ACHN (cell line): Measurements from ENCODE around the gene PDE11A.
"Not testable (repeated sequence)": the region's sequence is repeated elsewhere in the genome, so short reads cannot be mapped to it uniquely, and the experiment has no call there.

Source experiments
- DNase-seq: peaks from one replicate; pipeline ENCODE4 v3.0.0-alpha.2; 2015
- in situ Hi-C: cut with HindIII; loops from 2 replicates; pipeline ENCODE4 v1.10.0; 2017; ENCODE audit warnings: low sequenced_read_pairs, low pct_ligation_motif_present, low pct_unique_long_range_greater_than_20kb

Gene PDE11A

DNA sequence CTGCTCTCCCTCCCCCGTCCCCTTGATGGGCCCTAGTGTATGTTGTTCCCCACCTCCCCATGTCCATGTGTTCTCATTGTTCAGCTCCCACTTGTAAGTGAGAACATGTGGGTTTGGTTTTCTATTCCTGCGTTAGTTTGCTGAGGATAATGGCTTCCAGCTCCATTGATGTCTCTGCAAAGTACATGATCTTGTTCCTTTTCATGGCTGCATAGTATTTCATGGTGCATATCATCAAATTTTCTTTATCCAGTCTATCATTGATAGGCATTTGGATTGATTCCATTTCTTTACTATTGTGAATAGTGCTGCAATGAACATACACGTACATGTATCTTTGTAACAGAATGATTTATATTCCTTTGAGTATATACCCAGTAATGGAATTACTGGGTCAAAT is 6.7 kb upstream of the PDE11A start:
- in situ Hi-C loops, DNase-seq: not testable (repeated sequence)

DNA sequence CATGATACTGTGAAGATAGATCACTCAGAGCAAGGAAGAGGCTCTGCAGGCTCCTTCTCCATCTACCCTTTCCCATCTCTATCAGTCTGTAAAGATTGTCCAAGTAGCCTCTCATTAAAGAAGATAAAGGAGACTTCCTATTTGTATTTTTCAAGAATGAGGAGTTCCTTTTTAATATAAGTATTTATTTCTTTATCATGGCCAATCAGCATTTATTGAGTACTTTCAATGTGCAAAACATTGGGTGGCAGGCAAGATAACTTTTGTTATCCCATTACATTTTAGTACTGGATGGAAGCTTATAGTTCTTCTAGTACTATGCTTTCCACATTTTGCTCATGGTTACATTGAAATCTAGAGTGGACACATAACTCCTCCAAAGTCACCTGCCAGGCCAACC is 3.6 kb upstream of the PDE11A start:
- DNase-seq, result no peak
- in situ Hi-C loops, result no loop called here

DNA sequence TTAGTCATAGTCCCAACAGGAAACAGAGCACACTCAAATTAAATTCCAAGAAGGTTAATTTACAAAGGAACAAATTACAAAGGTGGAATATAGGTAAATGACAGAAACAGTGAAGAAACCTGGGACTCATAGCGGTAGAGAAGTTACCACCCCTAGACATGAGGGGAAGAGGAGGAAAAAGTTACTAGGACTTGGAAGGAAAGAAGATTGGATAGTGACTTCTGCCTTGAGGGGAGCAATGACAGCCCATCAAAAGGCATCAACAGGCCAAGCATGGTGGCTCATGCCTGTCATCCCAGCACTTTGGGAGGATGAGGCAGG is 2.4 kb upstream of the PDE11A start:
- DNase-seq, result no peak
- in situ Hi-C loops, result no loop called here

DNA sequence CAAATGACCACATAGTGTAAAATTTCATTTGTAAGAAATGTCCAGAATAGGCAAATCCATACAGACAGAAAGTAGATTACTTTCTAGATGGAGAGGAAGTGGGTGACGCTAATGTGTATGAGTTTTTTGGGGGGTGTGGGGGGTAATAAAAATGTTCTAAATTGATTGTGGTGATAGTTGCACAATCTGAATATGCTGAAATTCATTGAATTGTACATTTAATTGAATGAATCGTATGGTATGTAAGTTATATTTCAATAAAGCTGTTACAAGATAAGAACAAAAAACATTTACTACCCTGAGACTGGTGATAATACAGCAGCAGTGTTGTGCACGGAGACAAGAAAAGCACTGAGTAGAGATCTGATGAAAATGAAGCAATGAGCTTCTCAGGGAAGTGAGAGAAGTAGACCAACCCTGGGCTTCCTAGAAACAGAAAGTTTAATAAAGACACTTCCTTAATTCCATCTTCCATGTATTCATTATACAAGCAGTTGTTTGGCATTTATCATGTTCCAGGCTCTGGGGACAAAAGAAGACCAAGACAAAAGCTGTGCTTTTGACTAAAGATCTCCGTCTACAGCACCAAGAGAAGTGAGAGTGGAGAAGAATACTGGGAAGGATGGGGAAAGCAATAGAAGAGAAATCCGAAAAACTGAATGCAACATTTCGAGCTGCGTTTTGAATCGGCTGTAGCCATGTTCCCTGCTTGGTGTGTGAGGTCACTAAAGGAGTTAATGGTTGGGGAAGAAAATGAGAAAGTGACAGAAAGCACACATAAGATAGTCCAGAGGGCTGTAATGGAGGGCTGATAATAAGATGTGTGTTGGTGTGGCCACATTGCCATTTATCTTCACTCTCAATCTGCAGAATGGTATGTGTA is 1.8 kb upstream of the PDE11A start:
- peak; percentile 25 for DNase-seq
- in situ Hi-C loops, result no loop called here

DNA sequence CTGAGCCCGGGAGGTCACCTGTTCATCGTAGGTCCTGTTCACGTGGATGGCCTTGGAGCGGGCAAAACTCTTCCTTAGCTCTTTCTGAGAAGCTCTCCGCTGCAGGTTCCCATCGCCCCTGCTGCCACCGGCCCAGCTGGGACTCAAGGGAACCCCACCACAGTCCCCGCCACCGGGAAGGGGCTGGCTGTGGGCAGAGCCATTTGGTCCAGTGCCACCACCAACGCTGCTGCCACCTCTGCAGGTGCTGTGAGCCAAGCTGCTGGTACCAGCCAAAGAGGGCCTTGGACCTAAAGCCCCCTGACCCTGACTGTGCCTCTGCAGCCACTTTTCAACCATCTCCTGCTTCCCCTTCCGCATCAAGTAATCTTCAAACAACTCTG is 586 bp downstream of the PDE11A start:
- in situ Hi-C loops, result no loop called here
- no peak for DNase-seq

DNA sequence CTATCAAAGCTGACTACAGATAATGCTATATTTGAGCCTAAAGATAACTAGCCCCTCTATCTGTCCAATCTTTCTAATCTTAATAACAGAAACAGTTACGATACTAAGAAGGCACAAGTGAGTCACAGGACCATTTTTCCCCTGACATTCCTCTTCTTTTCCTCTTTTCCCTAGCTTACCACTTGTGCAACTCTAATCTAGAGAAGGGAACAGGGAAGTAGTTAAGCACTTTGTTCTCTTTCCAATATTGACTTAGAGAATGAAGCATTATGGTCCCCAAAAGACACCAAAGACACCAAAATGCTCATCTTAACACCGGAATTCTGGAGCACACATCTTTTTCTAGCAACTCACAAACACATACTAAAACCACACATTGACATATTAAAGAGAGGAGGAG is 1.8 kb downstream of the PDE11A start:
- in situ Hi-C loops, result no loop called here
- DNase-seq, result peak; percentile 59

DNA sequence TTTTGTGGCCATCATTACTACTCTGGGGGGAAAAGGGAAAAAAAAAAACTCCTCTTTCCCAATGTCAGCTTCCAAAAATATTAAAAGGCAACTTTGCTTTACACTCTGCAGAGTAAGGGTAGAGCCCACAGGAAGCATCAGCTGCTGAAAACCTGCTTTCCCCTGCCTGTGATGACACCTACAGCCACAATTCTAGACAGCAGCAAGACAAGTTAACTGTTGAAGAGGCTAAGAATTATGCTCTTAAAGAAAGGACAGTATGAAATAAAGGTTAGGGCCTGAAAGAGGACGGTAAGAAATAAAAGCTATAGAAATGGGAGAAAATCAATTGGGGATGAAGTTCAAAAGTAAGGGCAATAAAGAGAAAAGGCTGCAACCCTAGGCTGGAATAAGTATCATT is 3.0 kb downstream of the PDE11A start:
- in situ Hi-C loops, result no loop called here
- DNase-seq, result peak; percentile 74

DNA sequence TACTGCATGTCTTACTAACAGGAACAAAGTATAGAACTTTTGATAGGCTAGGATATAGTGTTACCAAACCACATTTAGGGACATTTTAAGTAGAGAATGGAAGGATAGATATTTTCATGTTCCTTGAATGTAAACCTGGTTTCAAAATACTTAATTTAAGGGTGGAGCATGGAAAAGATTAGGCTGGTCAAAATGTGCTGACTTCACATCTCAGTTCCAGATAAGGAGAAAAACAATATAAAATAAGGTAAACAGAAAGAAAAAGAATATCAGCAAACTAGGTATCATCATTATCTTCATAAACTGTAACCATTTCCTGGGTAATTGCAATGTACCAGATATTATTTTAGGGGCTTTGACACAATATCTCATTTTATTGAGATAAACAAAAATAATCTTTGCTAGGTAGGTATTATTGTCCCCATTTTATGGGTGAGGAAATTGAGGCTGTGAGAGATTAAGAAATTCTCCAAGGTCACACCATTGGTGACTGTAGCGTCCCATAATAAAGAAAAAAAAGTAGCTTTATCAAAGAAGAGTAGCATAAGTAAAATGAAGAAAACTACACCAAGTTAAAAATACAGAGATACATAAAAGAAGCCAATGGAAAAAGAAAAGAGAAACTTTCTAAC is 3.6 kb downstream of the PDE11A start:
- in situ Hi-C loops, result no loop called here
- no peak for DNase-seq

DNA sequence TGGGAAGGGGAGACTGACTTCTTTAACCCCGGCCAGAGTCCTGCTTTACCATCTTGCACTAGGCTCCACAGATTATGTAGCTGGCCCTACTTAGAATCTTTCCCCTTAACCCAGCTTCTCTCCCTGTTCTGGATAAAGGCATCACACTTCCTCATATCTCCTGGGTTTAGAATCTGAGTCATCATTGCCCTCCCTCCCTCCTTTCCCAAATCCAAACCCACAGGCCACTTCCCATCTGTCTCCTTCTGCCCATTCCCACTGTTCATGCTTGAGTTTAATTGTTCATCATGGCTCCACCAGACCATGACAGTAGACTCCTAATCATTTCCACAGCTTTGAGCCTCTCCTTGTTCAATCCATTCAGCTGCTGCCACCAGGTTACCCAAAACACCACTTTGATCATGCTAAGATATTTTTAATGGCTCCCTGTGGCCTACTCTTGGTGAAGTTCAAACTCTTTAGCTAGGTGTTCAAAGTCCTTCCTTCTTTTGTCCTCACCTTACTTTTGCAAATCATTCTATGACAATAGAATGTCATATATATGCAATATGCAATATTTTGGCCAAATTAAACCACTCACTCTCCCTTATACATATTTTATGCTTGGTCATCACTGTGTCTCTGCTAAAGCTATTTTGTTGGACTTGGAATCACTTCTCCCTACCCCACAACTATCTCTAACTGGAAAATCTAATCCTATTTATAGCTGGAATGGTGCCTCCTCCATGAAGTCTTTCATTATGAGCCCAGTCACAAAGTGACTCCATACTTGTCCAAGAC is 5.5 kb downstream of the PDE11A start:
- in situ Hi-C loops, result no loop called here
- DNase-seq, result peak; percentile 72

DNA sequence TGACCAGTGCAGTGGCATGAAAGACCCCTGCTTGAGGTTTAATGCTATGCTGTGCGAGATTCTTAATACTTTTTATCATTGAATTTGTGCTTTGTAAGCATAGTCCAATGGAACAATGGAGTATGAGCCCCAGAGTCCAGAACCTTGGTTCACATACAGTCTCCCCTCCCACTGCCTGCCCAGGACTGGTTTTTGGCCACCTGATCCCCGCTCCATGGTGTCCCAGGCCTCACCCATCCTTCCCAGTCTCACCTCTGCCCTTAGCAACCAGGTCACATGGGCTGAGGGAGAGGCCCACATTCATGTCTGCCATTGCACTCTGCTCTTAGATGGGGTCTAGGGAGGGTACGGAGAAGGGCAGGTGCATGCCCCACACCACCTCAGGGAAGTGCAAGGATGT is 6.3 kb downstream of the PDE11A start:
- in situ Hi-C loops, result no loop called here
- DNase-seq, result no peak

DNA sequence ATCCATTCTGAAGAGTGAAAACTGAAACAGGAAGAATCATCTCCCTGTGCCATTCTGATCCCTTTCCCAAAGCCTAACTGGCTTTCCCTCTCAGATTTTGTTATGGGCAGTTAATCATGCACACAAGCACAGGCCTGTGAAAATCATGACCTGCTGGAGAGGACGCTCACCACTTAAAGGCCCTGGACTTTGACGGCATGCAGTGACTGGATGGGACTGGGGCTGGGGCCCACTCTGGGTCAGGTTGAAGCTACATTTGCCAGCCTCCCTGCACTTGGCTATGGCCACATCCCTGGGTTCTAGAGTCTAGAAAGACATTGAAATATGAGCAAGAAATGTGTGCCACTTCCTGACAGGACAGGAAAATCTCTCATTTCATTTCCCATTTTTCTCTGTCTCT is 12.9 kb downstream of the PDE11A start:
- no peak for DNase-seq
- in situ Hi-C loops, result no loop called here

DNA sequence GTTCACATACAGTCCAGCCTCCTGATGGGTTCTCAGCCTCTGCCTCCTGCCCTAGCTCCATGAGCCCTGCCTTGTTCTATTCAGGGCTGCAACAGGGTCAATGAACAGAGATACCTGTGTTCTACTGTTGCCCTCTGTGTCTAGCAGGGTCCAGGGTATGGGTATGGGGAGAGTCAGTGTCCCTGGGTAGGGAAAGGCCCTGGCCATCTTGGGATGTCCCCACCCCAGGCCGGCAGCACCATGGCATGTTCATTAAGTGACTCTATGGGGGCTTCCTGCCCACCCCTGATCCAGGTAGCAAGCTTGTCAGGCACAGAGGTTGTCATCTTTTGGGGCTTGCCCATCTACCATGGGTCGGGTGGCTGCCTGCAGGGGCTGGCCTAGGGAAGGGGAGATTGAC is 13.5 kb downstream of the PDE11A start:
- no peak for DNase-seq
- in situ Hi-C loops, result no loop called here

DNA sequence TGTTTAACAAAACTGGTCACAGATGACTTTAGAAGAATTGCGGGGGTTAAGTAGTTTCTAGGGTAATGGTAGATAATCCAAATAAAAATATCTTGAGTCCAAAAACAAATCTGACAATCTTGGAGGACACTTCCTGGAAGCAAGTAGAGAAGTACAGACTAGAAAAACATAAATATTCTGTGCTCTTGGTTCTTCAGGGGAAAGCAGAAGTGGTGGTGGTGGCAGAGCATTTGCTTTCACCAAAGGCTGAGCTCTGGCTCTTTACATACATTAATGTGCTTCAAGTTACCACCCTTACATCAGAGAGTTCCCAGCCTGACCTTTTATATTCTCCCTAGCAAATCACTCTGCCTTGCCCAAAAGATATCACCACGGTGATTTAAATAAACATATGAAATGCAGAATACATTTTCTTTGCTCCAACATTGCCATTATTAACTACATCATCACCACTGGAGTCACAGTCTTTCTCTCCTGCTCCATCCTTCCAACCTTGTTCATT is 15.3 kb downstream of the PDE11A start:
- DNase-seq, result no peak
- in situ Hi-C loops, result no loop called here

DNA sequence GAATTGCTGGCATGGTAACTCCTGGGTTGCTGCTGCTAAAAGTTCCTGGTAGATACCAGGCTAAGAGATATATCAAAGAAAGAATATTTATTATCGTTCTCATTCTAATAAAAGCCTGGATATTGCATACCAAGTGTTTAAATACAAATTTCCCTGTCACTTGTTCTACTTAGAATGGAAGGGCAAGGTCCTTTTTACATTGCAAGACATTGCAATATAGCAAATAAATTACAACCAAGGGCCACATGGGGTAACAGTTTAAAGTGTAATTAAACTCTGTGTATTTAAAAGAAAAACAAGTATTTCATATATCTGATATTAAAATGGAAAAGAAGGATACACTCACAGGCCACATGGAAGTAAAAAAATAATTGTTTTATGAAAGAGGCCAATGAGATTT is 16.2 kb downstream of the PDE11A start:
- in situ Hi-C loops, result no loop called here
- DNase-seq, result no peak

DNA sequence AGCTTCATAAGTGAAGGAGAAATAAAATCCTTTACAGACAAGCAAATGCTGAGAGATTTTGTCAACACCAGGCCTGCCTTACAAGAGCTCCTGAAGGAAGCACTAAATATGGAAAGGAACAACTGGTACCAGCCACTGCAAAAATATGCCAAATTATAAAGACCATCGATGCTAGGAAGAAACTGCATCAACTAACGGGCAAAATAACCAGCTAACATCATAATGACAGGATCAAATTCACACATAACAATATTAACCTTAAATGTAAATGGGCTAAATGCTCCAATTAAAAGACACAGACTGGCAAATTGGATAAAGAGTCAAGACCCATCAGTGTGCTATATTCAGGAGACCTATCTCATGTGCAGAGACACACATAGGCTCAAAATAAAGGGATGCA is 21.3 kb downstream of the PDE11A start:
- DNase-seq, in situ Hi-C loops: not testable (repeated sequence)

DNA sequence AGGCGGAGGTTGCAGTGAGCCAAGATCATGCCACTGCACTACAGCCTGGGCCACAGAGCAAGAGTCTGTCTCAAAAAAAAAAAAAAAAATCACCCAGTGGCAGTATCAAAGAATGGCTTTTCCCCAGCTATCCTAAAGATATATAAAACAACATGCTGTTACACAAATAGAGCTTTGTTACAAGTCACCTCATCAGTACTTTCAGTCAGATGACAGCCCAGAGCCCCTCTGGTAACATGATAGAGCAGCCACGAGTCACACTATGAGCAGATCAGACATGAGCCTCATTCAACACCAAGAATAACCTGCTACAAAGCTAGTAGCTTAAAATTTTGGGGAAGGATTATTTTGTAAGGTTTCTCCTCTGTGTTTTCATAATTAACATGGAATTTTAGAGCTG is 25.2 kb downstream of the PDE11A start:
- in situ Hi-C loops, result no loop called here
- DNase-seq, result no peak

DNA sequence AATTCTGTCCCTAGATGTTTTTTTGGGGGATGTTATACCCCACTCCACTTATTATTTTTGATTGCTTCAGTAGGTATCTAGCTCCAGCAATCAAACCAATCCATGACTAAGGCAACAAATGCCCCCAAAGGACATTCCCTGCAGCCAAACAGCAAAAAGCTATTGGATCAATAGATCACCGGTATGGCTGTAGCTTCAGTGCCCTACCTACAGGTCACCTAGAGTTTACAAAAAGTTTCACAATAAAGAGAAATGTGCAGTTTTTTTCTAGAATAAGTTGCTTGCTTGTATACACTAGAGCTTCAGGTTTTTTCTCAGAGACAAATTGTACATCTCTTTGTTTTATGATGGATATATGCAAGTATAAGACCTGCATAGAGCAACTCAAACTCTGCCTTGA is 27.7 kb downstream of the PDE11A start:
- no peak for DNase-seq
- in situ Hi-C loops, result no loop called here

DNA sequence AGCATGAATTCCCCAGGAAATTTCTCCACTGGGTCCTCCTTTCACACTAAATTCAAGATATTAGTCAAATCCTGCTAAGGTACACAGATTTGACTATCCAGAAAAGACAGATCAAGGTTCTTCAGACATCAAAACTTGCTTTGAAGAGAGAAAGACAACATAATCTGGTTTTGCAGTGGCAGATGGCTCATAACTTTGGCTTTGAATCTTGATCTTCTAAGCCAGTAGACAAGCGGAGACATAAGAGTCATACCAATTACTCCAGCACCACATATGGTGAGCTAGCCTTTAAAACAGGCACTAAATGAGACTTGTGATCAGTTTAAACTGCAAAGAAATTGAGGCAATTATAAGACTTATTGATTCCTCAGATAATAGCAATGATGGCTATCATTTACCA is 29.3 kb downstream of the PDE11A start:
- no peak for DNase-seq
- in situ Hi-C loops, result no loop called here

DNA sequence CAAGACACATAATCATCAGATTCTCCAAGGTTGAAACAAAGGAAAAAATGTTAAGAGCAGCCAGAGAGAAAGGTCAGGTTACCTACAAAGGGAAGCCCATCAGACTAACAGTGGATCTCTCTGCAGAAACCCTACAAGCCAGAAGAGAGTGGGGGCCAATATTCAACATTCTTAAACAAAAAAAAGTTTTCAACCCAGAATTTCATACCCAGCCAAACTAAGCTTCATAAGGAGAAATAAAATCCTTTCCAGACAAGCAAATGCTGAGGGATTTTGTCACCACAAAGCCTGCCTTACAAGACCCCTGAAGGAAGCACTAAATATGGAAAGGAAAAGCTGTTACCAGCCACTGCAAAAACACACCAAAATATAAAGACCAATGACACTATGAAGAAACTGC is 39.0 kb downstream of the PDE11A start:
- DNase-seq, in situ Hi-C loops: not testable (repeated sequence)
